GM19372 (cell line): ENCODE data around the gene OR6K3.
"Not testable (repeated sequence)": the region's sequence is repeated elsewhere in the genome, so short reads cannot be mapped to it uniquely, and the experiment has no call there.

Source experiments
- ATAC-seq: cut with Tn5 transposase; IDR thresholded peaks from one replicate; pipeline ENCODE4 v1.9.1; 2021; ENCODE audit warnings: mild to moderate bottlenecking, low read depth, moderate library complexity; ENCODE audit not compliant: unreplicated experiment

Gene OR6K3

GRCh38 chr1:158720620-158721019 is at the start of gene OR6K3:
OR6K3 (minus strand) TSS chr1:158720720; CDS start chr1:158718115, 2,605 bp downstream.
- no peak for ATAC-seq

GRCh38 chr1:158754420-158754819 is 33.9 kb upstream of the OR6K3 start, which contains the start of gene OR6K6:
OR6K6 (plus strand) TSS chr1:158754720; CDS start chr1:158754888, 168 bp downstream.
- ATAC-seq = no peak

- ATAC-seq = no peak
Measured at GRCh38 chr1:158752155-158752712, 31.7 kb upstream of the OR6K3 start.

- no peak for ATAC-seq
Measured at GRCh38 chr1:158735848-158736247, 15.3 kb upstream of the OR6K3 start.

GRCh38 chr1:158732524-158732923 is 12.0 kb upstream of the OR6K3 start:
- ATAC-seq = no peak

GRCh38 chr1:158731707-158732106 is 11.2 kb upstream of the OR6K3 start:
- ATAC-seq = no peak

- no peak for ATAC-seq
Measured at GRCh38 chr1:158730453-158730852, 9.9 kb upstream of the OR6K3 start.

GRCh38 chr1:158728510-158729225 is 8.1 kb upstream of the OR6K3 start:
- no peak for ATAC-seq

- ATAC-seq = no peak
Measured at GRCh38 chr1:158724442-158724841, 3.9 kb upstream of the OR6K3 start.

GRCh38 chr1:158719664-158720063 is 856 bp downstream of the OR6K3 start:
- no peak for ATAC-seq

GRCh38 chr1:158717344-158717743 is 3.2 kb downstream of the OR6K3 start:
- ATAC-seq = no peak

- no peak for ATAC-seq
Measured at GRCh38 chr1:158716335-158716734, 4.2 kb downstream of the OR6K3 start.

GRCh38 chr1:158714754-158715153 is 5.8 kb downstream of the OR6K3 start:
- no peak for ATAC-seq

GRCh38 chr1:158711098-158711497 is 9.4 kb downstream of the OR6K3 start:
- ATAC-seq = no peak

GRCh38 chr1:158706096-158706495 is 14.4 kb downstream of the OR6K3 start:
- ATAC-seq = no peak

GRCh38 chr1:158700552-158700951 is 20.0 kb downstream of the OR6K3 start, which contains the start of gene OR6K2:
OR6K2 (minus strand) TSS chr1:158700652; CDS start chr1:158700652, 0 bp downstream.
- ATAC-seq = no peak

GRCh38 chr1:158694596-158694995 is 25.9 kb downstream of the OR6K3 start:
- no peak for ATAC-seq

- ATAC-seq = no peak
Measured at GRCh38 chr1:158692356-158692755, 28.2 kb downstream of the OR6K3 start.

- ATAC-seq = no peak
Measured at GRCh38 chr1:158691907-158692306, 28.6 kb downstream of the OR6K3 start.

GRCh38 chr1:158691149-158691548 is 29.4 kb downstream of the OR6K3 start:
- ATAC-seq = not testable (repeated sequence)

- ATAC-seq = no peak
Measured at GRCh38 chr1:158689875-158690274, 30.6 kb downstream of the OR6K3 start.

GRCh38 chr1:158689110-158689509 is 31.4 kb downstream of the OR6K3 start:
- ATAC-seq = no peak
